Measurements from ENCODE around the gene FAM53B.

DNA sequence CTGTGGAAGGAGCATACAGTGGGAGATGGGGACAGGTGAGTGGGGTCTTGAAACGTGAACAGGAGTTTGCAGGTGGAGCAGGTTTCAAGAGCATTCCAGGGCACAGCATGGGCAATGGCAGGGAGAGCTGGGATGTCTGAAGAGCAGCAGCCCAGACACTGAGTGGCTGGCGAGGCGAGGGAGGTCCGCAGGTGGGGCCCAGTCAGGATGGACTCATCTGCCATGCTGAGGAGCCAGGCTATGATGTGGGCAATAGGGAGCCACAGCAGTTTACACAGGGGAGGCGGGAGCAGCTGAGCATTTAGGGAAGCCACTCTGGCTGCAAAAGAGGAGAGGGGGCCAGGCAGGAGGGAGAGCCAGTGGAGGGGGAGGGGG is 138.7 kb downstream of the FAM53B start:
- TF ChIP-seq ARNTL (CRISPR knock-in tag; IDR thresholded peaks at IDR 0.05; ENCODE audit: borderline replicate concordance, low read depth) (no peak), RARB (CRISPR knock-in tag; IDR thresholded peaks at IDR 0.05) (no peak), OSR1 (CRISPR knock-in tag; IDR thresholded peaks at IDR 0.05) (no peak), ZNF70 (CRISPR knock-in tag; IDR thresholded peaks at IDR 0.05) (no peak), ESRRG (CRISPR knock-in tag; IDR thresholded peaks at IDR 0.05) (no peak), ZFP30 (CRISPR knock-in tag; IDR thresholded peaks at IDR 0.05) (no peak), ZFP3 (CRISPR knock-in tag; IDR thresholded peaks at IDR 0.05) (no peak), ZNF8 (CRISPR knock-in tag; IDR thresholded peaks at IDR 0.05) (no peak), ZC3H10 (CRISPR knock-in tag; IDR thresholded peaks at IDR 0.05) (no peak)
- TF ChIP-seq, protein P1, sequence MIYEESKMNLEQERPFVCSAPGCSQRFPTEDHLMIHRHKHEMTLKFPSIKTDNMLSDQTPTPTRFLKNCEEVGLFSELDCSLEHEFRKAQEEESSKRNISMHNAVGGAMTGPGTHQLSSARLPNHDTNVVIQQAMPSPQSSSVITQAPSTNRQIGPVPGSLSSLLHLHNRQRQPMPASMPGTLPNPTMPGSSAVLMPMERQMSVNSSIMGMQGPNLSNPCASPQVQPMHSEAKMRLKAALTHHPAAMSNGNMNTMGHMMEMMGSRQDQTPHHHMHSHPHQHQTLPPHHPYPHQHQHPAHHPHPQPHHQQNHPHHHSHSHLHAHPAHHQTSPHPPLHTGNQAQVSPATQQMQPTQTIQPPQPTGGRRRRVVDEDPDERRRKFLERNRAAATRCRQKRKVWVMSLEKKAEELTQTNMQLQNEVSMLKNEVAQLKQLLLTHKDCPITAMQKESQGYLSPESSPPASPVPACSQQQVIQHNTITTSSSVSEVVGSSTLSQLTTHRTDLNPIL (CRISPR knock-in tag; IDR thresholded peaks at IDR 0.05; ENCODE audit: low read depth) = no peak
- TF ChIP-seq, protein P2, sequence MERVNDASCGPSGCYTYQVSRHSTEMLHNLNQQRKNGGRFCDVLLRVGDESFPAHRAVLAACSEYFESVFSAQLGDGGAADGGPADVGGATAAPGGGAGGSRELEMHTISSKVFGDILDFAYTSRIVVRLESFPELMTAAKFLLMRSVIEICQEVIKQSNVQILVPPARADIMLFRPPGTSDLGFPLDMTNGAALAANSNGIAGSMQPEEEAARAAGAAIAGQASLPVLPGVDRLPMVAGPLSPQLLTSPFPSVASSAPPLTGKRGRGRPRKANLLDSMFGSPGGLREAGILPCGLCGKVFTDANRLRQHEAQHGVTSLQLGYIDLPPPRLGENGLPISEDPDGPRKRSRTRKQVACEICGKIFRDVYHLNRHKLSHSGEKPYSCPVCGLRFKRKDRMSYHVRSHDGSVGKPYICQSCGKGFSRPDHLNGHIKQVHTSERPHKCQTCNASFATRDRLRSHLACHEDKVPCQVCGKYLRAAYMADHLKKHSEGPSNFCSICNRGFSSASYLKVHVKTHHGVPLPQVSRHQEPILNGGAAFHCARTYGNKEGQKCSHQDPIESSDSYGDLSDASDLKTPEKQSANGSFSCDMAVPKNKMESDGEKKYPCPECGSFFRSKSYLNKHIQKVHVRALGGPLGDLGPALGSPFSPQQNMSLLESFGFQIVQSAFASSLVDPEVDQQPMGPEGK (CRISPR knock-in tag; IDR thresholded peaks at IDR 0.05; ENCODE audit: borderline replicate concordance) = no peak

All from SK-N-SH treated with all-trans-retinoic acid at 6 μM for 48 hours (cell line).